ENCODE data around the gene KRT4.

- TF ChIP-seq, protein P1, sequence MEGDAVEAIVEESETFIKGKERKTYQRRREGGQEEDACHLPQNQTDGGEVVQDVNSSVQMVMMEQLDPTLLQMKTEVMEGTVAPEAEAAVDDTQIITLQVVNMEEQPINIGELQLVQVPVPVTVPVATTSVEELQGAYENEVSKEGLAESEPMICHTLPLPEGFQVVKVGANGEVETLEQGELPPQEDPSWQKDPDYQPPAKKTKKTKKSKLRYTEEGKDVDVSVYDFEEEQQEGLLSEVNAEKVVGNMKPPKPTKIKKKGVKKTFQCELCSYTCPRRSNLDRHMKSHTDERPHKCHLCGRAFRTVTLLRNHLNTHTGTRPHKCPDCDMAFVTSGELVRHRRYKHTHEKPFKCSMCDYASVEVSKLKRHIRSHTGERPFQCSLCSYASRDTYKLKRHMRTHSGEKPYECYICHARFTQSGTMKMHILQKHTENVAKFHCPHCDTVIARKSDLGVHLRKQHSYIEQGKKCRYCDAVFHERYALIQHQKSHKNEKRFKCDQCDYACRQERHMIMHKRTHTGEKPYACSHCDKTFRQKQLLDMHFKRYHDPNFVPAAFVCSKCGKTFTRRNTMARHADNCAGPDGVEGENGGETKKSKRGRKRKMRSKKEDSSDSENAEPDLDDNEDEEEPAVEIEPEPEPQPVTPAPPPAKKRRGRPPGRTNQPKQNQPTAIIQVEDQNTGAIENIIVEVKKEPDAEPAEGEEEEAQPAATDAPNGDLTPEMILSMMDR (IDR thresholded peaks at IDR 0.05 in 2 of 3, conservative IDR thresholded peaks at IDR 0.05 in 1 of 3; ENCODE audit: borderline replicate concordance in 1 of 3, insufficient read depth in 1 of 3, low read depth in 2 of 3, low read length in 2 of 3): no peak
- TF ChIP-seq EZH2 (IDR thresholded peaks at IDR 0.05): no peak
- TF ChIP-seq RAD21 (IDR thresholded peaks at IDR 0.05; ENCODE audit: low read depth): no peak
- TF ChIP-seq EGR1 (IDR thresholded peaks at IDR 0.05; ENCODE audit: low read depth): no peak
Observed at GRCh38 chr12:52827499-52828090, 13.7 kb upstream of the KRT4 start.
